K562 (cell line): ENCODE results near the gene POLD4. TPM values are rescaled to one million over a fixed set of nuclear protein-coding genes. Genes with fewer than 3 reads are reported as not detected.
A peak's percentile ranks its signal among the peaks of the same experiment; 100 is the strongest.

Source experiments
- KAT8 ChIP-seq: fragments of 450-650 bp; IDR thresholded peaks from 2 replicates; pipeline ENCODE4 v1.6.1; 2016; ENCODE audit warnings: low read depth, mild to moderate bottlenecking
- KLF16 ChIP-seq: IDR thresholded peaks from 2 replicates; pipeline ENCODE4 v1.6.1; 2016; ENCODE audit warnings: antibody characterized with exemption
- NR2F6 ChIP-seq: fragments of 450-650 bp; formaldehyde crosslinking; IDR thresholded peaks from 2 replicates; pipeline ENCODE4 v1.4.0; 2020; ENCODE audit warnings: mild to moderate bottlenecking
- YY1 ChIP-seq, 3 experiments: IDR thresholded peaks; 2 replicates each; pipeline ENCODE4 v1.6.1; 2011; ENCODE audit warnings: low read length in 2 of 3, mild to moderate bottlenecking in 2 of 3, moderate library complexity in 2 of 3, borderline replicate concordance in 1 of 3, control low read depth in 1 of 3, low read depth in 1 of 3; ENCODE audit not compliant: insufficient read depth in 3 of 3, insufficient replicate concordance in 2 of 3, control insufficient read depth in 1 of 3, insufficient read length in 1 of 3; ENCODE audit errors: extremely low read depth in 1 of 3
- ZBTB17 ChIP-seq: fragments of 450-650 bp; formaldehyde crosslinking; IDR thresholded peaks from 2 replicates; pipeline ENCODE4 v1.4.0; 2020; ENCODE audit warnings: mild to moderate bottlenecking
- polyA plus RNA-seq, 8 experiments: library from polyadenylated mRNA; depleted of rRNA in 4 of 8; stranded (reverse) in 5 of 8; unstranded in 3 of 8; fragments of >200 nt; fragmentation: Nextera tagmentation in 2 of 8; fragmentation: Illumina TruSeq in 1 of 8; extraction: Ambion mirVana in 2 of 8; extraction: Trizol in 1 of 8; gene quantifications; 2 replicates each; pipeline versions ENCODE4 v1.2.1 to v1.2.3, GENCODE V29; 2011 to 2014; ENCODE audit warnings: inconsistent platforms in 1 of 8, missing spikeins in 1 of 8
- total RNA-seq, 7 experiments: library from RNA; depleted of rRNA in 6 of 7; stranded (reverse); fragments of >200 nt in 6 of 7; fragmentation: Illumina TruSeq in 2 of 7; extraction: Trizol in 2 of 7; gene quantifications; 2 replicates each; pipeline versions ENCODE4 v1.2.1 to v1.2.3, GENCODE V29; 2011 to 2021; ENCODE audit warnings: low replicate concordance in 1 of 7
- TF ChIP-seq, protein P1 (sequence below): fragments of 450-650 bp; IDR thresholded peaks from 2 replicates; pipeline ENCODE4 v1.6.1; 2016; ENCODE audit warnings: mild to moderate bottlenecking, moderate library complexity
- TF ChIP-seq, protein P2 (sequence below): fragments of 200-800 bp; sonication (Bioruptor generic); IDR thresholded peaks from 2 replicates; pipeline ENCODE4 v1.6.1; 2017; ENCODE audit warnings: missing genetic modification characterization, missing compliant biosample characterization
- TF ChIP-seq, protein P3 (sequence below): fragments of 450-650 bp; IDR thresholded peaks from 2 replicates; pipeline ENCODE4 v1.6.1; 2014; ENCODE audit warnings: low read depth, mild to moderate bottlenecking, moderate library complexity, borderline replicate concordance
- TF ChIP-seq, protein P4 (sequence below): sonication (generic); formaldehyde crosslinking; IDR thresholded peaks from 2 replicates; pipeline ENCODE4 v1.8.0; 2022; ENCODE audit warnings: mild to moderate bottlenecking, missing genetic modification reagents, borderline replicate concordance

Gene POLD4
- total and polyA plus RNA-seq, 9 of the 15 experiments (the other 6 are each of a cell fraction or from before 2014, with no cell fraction given), result 5.8 to 64.5 (median 18.3) TPM

DNA sequence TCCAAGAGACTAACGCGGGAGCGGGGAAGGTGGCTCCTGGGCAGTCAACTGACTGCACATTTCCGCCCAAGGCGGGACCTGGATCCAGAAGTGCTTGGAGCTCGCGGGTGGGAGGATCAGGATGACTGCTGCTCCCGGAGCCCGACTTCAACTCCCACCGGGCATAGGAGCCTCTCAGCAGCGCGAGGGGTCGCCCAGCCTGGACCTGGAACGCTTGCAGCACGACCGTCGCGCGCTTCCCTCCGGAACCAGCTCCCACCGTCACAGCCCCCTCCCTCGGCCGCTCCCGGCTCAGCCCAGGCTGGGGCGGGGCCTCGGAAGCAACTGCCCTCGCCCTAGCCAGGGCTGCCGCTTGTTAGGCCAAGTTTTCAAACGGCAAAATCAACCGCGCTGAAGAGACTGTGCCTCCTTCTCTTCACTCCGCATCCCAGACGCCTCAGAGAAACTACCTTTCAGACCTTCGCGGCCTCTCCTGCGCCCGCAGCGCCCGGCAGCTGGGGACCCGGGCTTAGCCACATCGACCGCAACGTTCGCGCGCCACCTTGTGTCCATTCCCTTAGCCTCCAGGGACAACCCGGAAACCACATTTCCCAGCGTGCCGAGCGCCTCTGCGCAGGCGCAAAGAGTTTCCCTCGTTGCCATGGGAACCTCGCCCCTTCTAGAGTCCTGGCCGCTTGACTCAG is 36.0 kb downstream of the POLD4 start (continued):
- TF ChIP-seq, protein P1, sequence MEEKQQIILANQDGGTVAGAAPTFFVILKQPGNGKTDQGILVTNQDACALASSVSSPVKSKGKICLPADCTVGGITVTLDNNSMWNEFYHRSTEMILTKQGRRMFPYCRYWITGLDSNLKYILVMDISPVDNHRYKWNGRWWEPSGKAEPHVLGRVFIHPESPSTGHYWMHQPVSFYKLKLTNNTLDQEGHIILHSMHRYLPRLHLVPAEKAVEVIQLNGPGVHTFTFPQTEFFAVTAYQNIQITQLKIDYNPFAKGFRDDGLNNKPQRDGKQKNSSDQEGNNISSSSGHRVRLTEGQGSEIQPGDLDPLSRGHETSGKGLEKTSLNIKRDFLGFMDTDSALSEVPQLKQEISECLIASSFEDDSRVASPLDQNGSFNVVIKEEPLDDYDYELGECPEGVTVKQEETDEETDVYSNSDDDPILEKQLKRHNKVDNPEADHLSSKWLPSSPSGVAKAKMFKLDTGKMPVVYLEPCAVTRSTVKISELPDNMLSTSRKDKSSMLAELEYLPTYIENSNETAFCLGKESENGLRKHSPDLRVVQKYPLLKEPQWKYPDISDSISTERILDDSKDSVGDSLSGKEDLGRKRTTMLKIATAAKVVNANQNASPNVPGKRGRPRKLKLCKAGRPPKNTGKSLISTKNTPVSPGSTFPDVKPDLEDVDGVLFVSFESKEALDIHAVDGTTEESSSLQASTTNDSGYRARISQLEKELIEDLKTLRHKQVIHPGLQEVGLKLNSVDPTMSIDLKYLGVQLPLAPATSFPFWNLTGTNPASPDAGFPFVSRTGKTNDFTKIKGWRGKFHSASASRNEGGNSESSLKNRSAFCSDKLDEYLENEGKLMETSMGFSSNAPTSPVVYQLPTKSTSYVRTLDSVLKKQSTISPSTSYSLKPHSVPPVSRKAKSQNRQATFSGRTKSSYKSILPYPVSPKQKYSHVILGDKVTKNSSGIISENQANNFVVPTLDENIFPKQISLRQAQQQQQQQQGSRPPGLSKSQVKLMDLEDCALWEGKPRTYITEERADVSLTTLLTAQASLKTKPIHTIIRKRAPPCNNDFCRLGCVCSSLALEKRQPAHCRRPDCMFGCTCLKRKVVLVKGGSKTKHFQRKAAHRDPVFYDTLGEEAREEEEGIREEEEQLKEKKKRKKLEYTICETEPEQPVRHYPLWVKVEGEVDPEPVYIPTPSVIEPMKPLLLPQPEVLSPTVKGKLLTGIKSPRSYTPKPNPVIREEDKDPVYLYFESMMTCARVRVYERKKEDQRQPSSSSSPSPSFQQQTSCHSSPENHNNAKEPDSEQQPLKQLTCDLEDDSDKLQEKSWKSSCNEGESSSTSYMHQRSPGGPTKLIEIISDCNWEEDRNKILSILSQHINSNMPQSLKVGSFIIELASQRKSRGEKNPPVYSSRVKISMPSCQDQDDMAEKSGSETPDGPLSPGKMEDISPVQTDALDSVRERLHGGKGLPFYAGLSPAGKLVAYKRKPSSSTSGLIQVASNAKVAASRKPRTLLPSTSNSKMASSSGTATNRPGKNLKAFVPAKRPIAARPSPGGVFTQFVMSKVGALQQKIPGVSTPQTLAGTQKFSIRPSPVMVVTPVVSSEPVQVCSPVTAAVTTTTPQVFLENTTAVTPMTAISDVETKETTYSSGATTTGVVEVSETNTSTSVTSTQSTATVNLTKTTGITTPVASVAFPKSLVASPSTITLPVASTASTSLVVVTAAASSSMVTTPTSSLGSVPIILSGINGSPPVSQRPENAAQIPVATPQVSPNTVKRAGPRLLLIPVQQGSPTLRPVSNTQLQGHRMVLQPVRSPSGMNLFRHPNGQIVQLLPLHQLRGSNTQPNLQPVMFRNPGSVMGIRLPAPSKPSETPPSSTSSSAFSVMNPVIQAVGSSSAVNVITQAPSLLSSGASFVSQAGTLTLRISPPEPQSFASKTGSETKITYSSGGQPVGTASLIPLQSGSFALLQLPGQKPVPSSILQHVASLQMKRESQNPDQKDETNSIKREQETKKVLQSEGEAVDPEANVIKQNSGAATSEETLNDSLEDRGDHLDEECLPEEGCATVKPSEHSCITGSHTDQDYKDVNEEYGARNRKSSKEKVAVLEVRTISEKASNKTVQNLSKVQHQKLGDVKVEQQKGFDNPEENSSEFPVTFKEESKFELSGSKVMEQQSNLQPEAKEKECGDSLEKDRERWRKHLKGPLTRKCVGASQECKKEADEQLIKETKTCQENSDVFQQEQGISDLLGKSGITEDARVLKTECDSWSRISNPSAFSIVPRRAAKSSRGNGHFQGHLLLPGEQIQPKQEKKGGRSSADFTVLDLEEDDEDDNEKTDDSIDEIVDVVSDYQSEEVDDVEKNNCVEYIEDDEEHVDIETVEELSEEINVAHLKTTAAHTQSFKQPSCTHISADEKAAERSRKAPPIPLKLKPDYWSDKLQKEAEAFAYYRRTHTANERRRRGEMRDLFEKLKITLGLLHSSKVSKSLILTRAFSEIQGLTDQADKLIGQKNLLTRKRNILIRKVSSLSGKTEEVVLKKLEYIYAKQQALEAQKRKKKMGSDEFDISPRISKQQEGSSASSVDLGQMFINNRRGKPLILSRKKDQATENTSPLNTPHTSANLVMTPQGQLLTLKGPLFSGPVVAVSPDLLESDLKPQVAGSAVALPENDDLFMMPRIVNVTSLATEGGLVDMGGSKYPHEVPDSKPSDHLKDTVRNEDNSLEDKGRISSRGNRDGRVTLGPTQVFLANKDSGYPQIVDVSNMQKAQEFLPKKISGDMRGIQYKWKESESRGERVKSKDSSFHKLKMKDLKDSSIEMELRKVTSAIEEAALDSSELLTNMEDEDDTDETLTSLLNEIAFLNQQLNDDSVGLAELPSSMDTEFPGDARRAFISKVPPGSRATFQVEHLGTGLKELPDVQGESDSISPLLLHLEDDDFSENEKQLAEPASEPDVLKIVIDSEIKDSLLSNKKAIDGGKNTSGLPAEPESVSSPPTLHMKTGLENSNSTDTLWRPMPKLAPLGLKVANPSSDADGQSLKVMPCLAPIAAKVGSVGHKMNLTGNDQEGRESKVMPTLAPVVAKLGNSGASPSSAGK, result no peak
- TF ChIP-seq, protein P2, sequence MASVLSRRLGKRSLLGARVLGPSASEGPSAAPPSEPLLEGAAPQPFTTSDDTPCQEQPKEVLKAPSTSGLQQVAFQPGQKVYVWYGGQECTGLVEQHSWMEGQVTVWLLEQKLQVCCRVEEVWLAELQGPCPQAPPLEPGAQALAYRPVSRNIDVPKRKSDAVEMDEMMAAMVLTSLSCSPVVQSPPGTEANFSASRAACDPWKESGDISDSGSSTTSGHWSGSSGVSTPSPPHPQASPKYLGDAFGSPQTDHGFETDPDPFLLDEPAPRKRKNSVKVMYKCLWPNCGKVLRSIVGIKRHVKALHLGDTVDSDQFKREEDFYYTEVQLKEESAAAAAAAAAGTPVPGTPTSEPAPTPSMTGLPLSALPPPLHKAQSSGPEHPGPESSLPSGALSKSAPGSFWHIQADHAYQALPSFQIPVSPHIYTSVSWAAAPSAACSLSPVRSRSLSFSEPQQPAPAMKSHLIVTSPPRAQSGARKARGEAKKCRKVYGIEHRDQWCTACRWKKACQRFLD (CRISPR knock-in tag), result no peak
- no peak for TF ChIP-seq KLF16
- TF ChIP-seq NR2F6 (CRISPR knock-in tag), result no peak
- TF ChIP-seq YY1 (IDR thresholded peaks at IDR 0.05; ENCODE audit: borderline replicate concordance in 1 of 3, control insufficient read depth in 1 of 3, extremely low read depth in 1 of 3, insufficient read depth in 3 of 3, insufficient read length in 1 of 3, insufficient replicate concordance in 2 of 3, low read depth in 1 of 3, low read length in 2 of 3), result peak in 2 of 3 experiments; percentile 13 to 75
- TF ChIP-seq, protein P3, sequence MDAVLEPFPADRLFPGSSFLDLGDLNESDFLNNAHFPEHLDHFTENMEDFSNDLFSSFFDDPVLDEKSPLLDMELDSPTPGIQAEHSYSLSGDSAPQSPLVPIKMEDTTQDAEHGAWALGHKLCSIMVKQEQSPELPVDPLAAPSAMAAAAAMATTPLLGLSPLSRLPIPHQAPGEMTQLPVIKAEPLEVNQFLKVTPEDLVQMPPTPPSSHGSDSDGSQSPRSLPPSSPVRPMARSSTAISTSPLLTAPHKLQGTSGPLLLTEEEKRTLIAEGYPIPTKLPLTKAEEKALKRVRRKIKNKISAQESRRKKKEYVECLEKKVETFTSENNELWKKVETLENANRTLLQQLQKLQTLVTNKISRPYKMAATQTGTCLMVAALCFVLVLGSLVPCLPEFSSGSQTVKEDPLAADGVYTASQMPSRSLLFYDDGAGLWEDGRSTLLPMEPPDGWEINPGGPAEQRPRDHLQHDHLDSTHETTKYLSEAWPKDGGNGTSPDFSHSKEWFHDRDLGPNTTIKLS, result peak; percentile 82; the same call in 1 of the 2 replicates
- TF ChIP-seq, protein P4, sequence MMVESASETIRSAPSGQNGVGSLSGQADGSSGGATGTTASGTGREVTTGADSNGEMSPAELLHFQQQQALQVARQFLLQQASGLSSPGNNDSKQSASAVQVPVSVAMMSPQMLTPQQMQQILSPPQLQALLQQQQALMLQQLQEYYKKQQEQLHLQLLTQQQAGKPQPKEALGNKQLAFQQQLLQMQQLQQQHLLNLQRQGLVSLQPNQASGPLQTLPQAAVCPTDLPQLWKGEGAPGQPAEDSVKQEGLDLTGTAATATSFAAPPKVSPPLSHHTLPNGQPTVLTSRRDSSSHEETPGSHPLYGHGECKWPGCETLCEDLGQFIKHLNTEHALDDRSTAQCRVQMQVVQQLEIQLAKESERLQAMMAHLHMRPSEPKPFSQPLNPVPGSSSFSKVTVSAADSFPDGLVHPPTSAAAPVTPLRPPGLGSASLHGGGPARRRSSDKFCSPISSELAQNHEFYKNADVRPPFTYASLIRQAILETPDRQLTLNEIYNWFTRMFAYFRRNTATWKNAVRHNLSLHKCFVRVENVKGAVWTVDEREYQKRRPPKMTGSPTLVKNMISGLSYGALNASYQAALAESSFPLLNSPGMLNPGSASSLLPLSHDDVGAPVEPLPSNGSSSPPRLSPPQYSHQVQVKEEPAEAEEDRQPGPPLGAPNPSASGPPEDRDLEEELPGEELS (CRISPR knock-in tag), result no peak
- TF ChIP-seq ZBTB17, result no peak
- TF ChIP-seq KAT8, result no peak
